ENCODE data around the gene FAM174B. TPM values are rescaled to one million over a fixed set of nuclear protein-coding genes. Genes with fewer than 3 reads are reported as not detected.

FAM174B gene
- total RNA-seq, 1 donor from 2014 or later = 24.0 TPM

DNA sequence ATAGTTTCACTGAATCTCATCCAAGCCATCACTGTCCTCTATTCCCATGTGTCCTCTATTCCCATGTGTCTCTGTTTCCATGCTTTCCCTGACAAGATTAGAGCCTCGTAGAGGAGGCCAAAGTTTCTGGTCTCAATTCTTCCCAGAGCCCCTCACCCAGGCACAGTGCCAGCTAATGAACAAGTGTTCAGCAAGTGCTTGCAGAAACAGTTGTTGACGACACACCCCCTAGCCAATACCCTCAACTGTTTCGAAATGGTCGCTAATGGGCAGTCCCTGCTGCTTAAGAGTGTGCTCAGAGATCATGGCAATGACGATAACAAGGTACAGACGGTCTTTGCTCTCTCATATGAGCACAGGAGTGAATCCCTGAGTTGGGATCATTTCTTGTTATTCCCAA, 73.4 kb downstream of the FAM174B start:
- no peak overlapping the region for H3K4me3 Mint-ChIP-seq (ENCODE audit: unreplicated experiment)
- peaks cover 63% of the 10 kb centered on the region for H3K27me3 Mint-ChIP-seq (ENCODE audit: low read depth)
- no peak for DNase-seq (ENCODE audit: low spot score)
- no peaks in the 10 kb centered on the region for H3K9me3 Mint-ChIP-seq (ENCODE audit: low read depth)
- no peak overlapping the region for H3K27ac Mint-ChIP-seq (ENCODE audit: unreplicated experiment)
- no peaks in the 10 kb centered on the region for H3K4me1 Mint-ChIP-seq (ENCODE audit: low read depth)
- no peaks in the 10 kb centered on the region for H3K36me3 Mint-ChIP-seq (ENCODE audit: low read depth)
- TF ChIP-seq, protein P1, sequence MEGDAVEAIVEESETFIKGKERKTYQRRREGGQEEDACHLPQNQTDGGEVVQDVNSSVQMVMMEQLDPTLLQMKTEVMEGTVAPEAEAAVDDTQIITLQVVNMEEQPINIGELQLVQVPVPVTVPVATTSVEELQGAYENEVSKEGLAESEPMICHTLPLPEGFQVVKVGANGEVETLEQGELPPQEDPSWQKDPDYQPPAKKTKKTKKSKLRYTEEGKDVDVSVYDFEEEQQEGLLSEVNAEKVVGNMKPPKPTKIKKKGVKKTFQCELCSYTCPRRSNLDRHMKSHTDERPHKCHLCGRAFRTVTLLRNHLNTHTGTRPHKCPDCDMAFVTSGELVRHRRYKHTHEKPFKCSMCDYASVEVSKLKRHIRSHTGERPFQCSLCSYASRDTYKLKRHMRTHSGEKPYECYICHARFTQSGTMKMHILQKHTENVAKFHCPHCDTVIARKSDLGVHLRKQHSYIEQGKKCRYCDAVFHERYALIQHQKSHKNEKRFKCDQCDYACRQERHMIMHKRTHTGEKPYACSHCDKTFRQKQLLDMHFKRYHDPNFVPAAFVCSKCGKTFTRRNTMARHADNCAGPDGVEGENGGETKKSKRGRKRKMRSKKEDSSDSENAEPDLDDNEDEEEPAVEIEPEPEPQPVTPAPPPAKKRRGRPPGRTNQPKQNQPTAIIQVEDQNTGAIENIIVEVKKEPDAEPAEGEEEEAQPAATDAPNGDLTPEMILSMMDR (IDR thresholded peaks at IDR 0.05) = no peak

DNA sequence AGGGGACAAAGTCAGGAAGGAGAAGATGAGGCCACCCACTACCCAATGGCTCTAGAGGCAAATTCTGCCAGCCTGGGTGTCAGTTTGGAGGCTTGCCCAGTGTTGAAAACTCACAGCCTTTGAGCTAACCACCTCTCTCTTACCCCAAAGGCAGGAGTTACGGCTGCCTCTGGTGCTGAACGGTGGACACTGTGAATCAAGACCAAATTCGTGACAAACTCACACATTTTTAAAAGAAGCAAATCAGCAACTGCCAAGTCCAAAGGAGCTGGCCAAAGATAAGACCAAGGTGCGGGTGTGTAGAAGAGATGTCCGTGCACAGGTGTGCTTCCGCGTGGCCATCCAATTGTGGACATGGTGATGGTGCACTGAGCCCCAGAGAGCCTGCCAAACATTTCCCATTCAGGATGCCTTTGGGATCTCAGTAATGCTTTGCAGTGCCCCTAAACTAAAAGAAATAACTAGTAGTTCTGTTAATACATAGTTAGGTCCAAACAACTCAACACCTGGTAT, 74.6 kb downstream of the FAM174B start:
- H3K27ac Mint-ChIP-seq (ENCODE audit: unreplicated experiment) = no peak overlapping the region
- TF ChIP-seq, protein P1 (IDR thresholded peaks at IDR 0.05) = no peak
- no peaks in the 10 kb centered on the region for H3K36me3 Mint-ChIP-seq (ENCODE audit: low read depth)
- DNase-seq (ENCODE audit: low spot score) = no peak
- H3K4me3 Mint-ChIP-seq (ENCODE audit: unreplicated experiment) = no peak overlapping the region
- no peaks in the 10 kb centered on the region for H3K4me1 Mint-ChIP-seq (ENCODE audit: low read depth)
- peaks cover 62% of the 10 kb centered on the region for H3K27me3 Mint-ChIP-seq (ENCODE audit: low read depth)
- H3K9me3 Mint-ChIP-seq (ENCODE audit: low read depth) = no peaks in the 10 kb centered on the region

DNA sequence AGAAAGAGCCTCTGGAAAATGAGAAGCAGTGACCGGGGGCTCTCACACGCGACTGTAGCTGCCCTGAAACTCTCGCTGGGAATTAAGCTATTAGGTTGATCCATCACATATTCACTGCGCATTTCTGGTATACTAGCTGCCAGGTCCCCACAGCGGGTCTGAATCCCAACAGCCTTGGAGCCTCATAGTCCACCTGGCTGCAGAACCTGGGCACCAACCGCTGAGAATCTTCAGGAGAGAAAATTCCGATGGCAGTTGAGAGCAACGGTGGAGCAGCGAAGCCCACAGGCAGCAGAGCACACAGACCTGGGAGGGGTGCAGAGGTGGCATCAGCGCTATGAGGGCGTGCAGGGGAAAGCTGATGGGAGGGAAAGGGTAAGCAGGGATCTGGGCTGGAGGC, 75.1 kb downstream of the FAM174B start:
- Mint-ChIP-seq H3K9me3 (ENCODE audit: low read depth) (no peaks in the 10 kb centered on the region), H3K4me1 (ENCODE audit: low read depth) (no peaks in the 10 kb centered on the region), H3K27ac (ENCODE audit: unreplicated experiment) (no peak overlapping the region), H3K36me3 (ENCODE audit: low read depth) (no peaks in the 10 kb centered on the region), H3K4me3 (ENCODE audit: unreplicated experiment) (no peak overlapping the region), H3K27me3 (ENCODE audit: low read depth) (peaks cover 60% of the 10 kb centered on the region)
- DNase-seq (ENCODE audit: low spot score) = no peak
- TF ChIP-seq, protein P1 (IDR thresholded peaks at IDR 0.05) = no peak

DNA sequence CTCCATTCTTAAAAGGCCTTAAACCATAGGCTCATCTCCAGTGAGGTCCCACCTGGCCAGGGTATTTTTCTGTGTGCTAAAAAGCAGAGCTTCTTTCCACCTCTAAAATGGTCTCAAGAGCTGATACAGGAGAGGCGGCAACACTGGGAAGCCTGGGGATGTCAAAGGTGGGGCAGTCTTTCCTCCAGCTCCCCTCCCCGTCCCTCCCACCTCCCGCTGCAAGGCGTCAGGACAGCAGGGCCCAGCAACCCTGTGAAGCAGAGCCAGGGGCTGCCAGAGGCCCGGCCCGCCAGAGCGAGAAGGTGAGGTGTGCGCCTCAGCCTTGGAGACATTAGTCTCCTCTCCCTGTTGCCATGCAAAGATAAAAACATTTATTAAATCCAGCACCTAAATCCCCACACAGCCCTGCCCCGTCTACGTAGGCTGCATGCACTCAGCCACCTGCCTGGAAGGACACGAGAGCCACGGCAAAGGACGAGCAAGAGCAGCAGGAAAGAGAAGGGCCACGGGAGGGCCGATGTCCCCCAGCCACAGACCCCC, 75.6 kb downstream of the FAM174B start:
- no peaks in the 10 kb centered on the region for H3K4me1 Mint-ChIP-seq (ENCODE audit: low read depth)
- TF ChIP-seq, protein P1 (IDR thresholded peaks at IDR 0.05) = no peak
- no peaks in the 10 kb centered on the region for H3K36me3 Mint-ChIP-seq (ENCODE audit: low read depth)
- no peak for DNase-seq (ENCODE audit: low spot score)
- no peak overlapping the region for H3K27ac Mint-ChIP-seq (ENCODE audit: unreplicated experiment)
- H3K27me3 Mint-ChIP-seq (ENCODE audit: low read depth) = peaks cover 61% of the 10 kb centered on the region
- no peaks in the 10 kb centered on the region for H3K9me3 Mint-ChIP-seq (ENCODE audit: low read depth)
- H3K4me3 Mint-ChIP-seq (ENCODE audit: unreplicated experiment) = no peak overlapping the region

DNA sequence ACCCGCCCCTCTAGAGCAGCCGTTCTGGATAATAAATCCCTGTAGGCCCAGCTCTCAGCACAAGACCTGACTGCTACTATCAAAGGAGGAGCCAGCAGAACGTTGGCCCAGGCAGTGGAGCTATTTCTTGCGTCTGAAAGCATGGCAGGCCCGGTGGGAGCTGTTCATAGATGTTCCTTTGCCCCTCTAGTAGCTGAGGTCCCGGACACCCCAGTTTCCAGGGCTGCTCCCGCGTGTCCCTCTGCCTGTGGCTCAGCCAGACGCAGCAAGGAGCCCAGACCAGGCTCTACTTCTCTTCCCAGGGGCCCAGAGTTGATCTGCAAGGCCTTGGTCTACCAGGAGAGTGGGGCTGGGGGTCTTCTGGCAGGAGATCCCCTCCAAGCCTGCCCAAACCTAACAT, 76.1 kb downstream of the FAM174B start:
- Mint-ChIP-seq H3K4me1 (ENCODE audit: low read depth) (no peaks in the 10 kb centered on the region), H3K9me3 (ENCODE audit: low read depth) (no peaks in the 10 kb centered on the region), H3K27me3 (ENCODE audit: low read depth) (peaks cover 65% of the 10 kb centered on the region), H3K4me3 (ENCODE audit: unreplicated experiment) (no peak overlapping the region), H3K36me3 (ENCODE audit: low read depth) (no peaks in the 10 kb centered on the region), H3K27ac (ENCODE audit: unreplicated experiment) (no peak overlapping the region)
- no peak for DNase-seq (ENCODE audit: low spot score)
- TF ChIP-seq, protein P1 (IDR thresholded peaks at IDR 0.05) = no peak

Data from chondrocyte (in vitro differentiated cells).